K562 (cell line): ENCODE data around the gene CAPN7. TPM values are rescaled to one million over a fixed set of nuclear protein-coding genes. Genes with fewer than 3 reads are reported as not detected.

Source experiments
- BHLHE40 ChIP-seq: IDR thresholded peaks from 2 replicates; pipeline ENCODE4 v1.6.1; 2011; ENCODE audit warnings: low read length, improper control_type of control experiment
- CBX3 ChIP-seq, 2 experiments: IDR thresholded peaks; 1 replicate in 1 of 2; 2 replicates in 1 of 2; pipeline ENCODE4 v1.6.1; 2012; ENCODE audit warnings: inconsistent platforms in 2 of 2, low read length in 2 of 2, borderline replicate concordance in 1 of 2, control low read depth in 1 of 2
- CREB1 ChIP-seq, 2 experiments: sonication (generic) in 1 of 2; formaldehyde crosslinking in 1 of 2; IDR thresholded peaks; 2 replicates each; pipeline versions ENCODE4 v1.6.1 to v1.8.0; 2012 to 2022; ENCODE audit warnings: inconsistent platforms in 1 of 2, mild to moderate bottlenecking in 1 of 2, missing genetic modification reagents in 1 of 2, moderate library complexity in 1 of 2
- CTBP1 ChIP-seq: fragments of 450-650 bp; IDR thresholded peaks from 2 replicates; pipeline ENCODE4 v1.6.1; 2016; ENCODE audit warnings: borderline replicate concordance
- CXXC5 ChIP-seq: fragments of 250-450 bp; sonication (Bioruptor Pico); IDR thresholded peaks from 2 replicates; pipeline ENCODE4 v1.8.0; 2022; ENCODE audit warnings: inconsistent platforms, mild to moderate bottlenecking, moderate library complexity
- MCM2 ChIP-seq: fragments of 450-650 bp; IDR thresholded peaks from 2 replicates; pipeline ENCODE4 v1.6.1; 2017; ENCODE audit warnings: low read depth, mild to moderate bottlenecking
- MECOM ChIP-seq: fragments of 250-450 bp; sonication (Bioruptor Pico); IDR thresholded peaks from 2 replicates; pipeline ENCODE4 v1.8.0; 2022; ENCODE audit warnings: inconsistent platforms
- NCOA6 ChIP-seq: fragments of 450-650 bp; IDR thresholded peaks from 2 replicates; pipeline ENCODE4 v1.6.1; 2017; ENCODE audit warnings: mild to moderate bottlenecking
- POLR2B ChIP-seq: fragments of 450-650 bp; IDR thresholded peaks from 2 replicates; pipeline ENCODE4 v1.6.1; 2018; ENCODE audit warnings: low read depth; ENCODE audit not compliant: partially characterized antibody
- SMARCA5 ChIP-seq: fragments of 450-650 bp; IDR thresholded peaks from 2 replicates; pipeline ENCODE4 v1.6.1; 2016
- TEAD4 ChIP-seq, 2 experiments: sonication (generic) in 1 of 2; formaldehyde crosslinking in 1 of 2; IDR thresholded peaks; 2 replicates each; pipeline versions ENCODE4 v1.6.1 to v1.8.0; 2012 to 2022; ENCODE audit warnings: borderline replicate concordance in 1 of 2, inconsistent platforms in 1 of 2, low read length in 1 of 2, mild to moderate bottlenecking in 1 of 2, missing genetic modification reagents in 1 of 2
- ZNF124 ChIP-seq: sonication (generic); formaldehyde crosslinking; IDR thresholded peaks from 2 replicates; pipeline ENCODE4 v1.8.1; 2022; ENCODE audit warnings: missing genetic modification reagents
- ZNF586 ChIP-seq: fragments of 450-650 bp; formaldehyde crosslinking; conservative IDR thresholded peaks from 2 replicates; pipeline ENCODE4 v1.4.0; 2020; ENCODE audit warnings: mild to moderate bottlenecking, moderate library complexity
- ZNF639 ChIP-seq, 2 experiments: fragments of 200-800 bp in 1 of 2; sonication (Bioruptor generic) in 1 of 2; sonication (generic) in 1 of 2; formaldehyde crosslinking in 1 of 2; IDR thresholded peaks in 1 of 2; conservative IDR thresholded peaks in 1 of 2; 2 replicates each; pipeline versions ENCODE4 v1.5.0 to v1.6.1; 2016 to 2020; ENCODE audit warnings: missing compliant biosample characterization in 1 of 2, missing genetic modification characterization in 1 of 2, missing genetic modification reagents in 1 of 2
- polyA plus RNA-seq, 8 experiments: library from polyadenylated mRNA; depleted of rRNA in 4 of 8; stranded (reverse) in 5 of 8; unstranded in 3 of 8; fragments of >200 nt; fragmentation: Nextera tagmentation in 2 of 8; fragmentation: Illumina TruSeq in 1 of 8; extraction: Ambion mirVana in 2 of 8; extraction: Trizol in 1 of 8; gene quantifications; 2 replicates each; pipeline versions ENCODE4 v1.2.1 to v1.2.3, GENCODE V29; 2011 to 2014; ENCODE audit warnings: inconsistent platforms in 1 of 8, missing spikeins in 1 of 8
- total RNA-seq, 7 experiments: library from RNA; depleted of rRNA in 6 of 7; stranded (reverse); fragments of >200 nt in 6 of 7; fragmentation: Illumina TruSeq in 2 of 7; extraction: Trizol in 2 of 7; gene quantifications; 2 replicates each; pipeline versions ENCODE4 v1.2.1 to v1.2.3, GENCODE V29; 2011 to 2021; ENCODE audit warnings: low replicate concordance in 1 of 7

The CAPN7 gene
- total and polyA plus RNA-seq, 9 of the 15 experiments (the other 6 are each of a cell fraction or from before 2014, with no cell fraction given) = 6.5 to 42.7 (median 32.7) TPM

GRCh38 chr3:15253023-15253697, 47.1 kb downstream of the CAPN7 start (continued):
- TF ChIP-seq CREB1 (IDR thresholded peaks at IDR 0.05) (no peak), CREB1 (CRISPR knock-in tag; IDR thresholded peaks at IDR 0.05) (no peak), SMARCA5 (no peak), ZNF124 (CRISPR knock-in tag) (no peak), BHLHE40 (peak; percentile 37), TEAD4 (IDR thresholded peaks at IDR 0.05; ENCODE audit: low read length) (peak; percentile 47; the same call in 1 of the 2 replicates), TEAD4 (CRISPR knock-in tag; IDR thresholded peaks at IDR 0.05; ENCODE audit: borderline replicate concordance) (no peak), MCM2 (no peak), MECOM (CRISPR knock-in tag) (no peak), ZNF639 (CRISPR knock-in tag; conservative IDR thresholded peaks at IDR 0.05 in 1 of 2, IDR thresholded peaks at IDR 0.05 in 1 of 2) (peak in 1 of 2 experiments; percentile 9; a peak in 1 of 4 replicates), ZNF586 (CRISPR knock-in tag) (no peak), CXXC5 (CRISPR knock-in tag) (0 out of 2 replicates have a peak, but pooled peaks have one; percentile 16), POLR2B (no peak), NCOA6 (no peak), CTBP1 (no peak), CBX3 (IDR thresholded peaks at IDR 0.05; ENCODE audit: borderline replicate concordance in 1 of 2, low read length in 2 of 2) (no peak)
